ENCODE data around the gene PRKCA.
"Not testable (repeated sequence)": the region's sequence is repeated elsewhere in the genome, so short reads cannot be mapped to it uniquely, and the experiment has no call there.

Gene PRKCA

GRCh38 chr17:66447159-66447558 is 144.7 kb downstream of the PRKCA start:
- no peak for DNase-seq

GRCh38 chr17:66448026-66448639 is 145.7 kb downstream of the PRKCA start:
- no peak for DNase-seq

DNA sequence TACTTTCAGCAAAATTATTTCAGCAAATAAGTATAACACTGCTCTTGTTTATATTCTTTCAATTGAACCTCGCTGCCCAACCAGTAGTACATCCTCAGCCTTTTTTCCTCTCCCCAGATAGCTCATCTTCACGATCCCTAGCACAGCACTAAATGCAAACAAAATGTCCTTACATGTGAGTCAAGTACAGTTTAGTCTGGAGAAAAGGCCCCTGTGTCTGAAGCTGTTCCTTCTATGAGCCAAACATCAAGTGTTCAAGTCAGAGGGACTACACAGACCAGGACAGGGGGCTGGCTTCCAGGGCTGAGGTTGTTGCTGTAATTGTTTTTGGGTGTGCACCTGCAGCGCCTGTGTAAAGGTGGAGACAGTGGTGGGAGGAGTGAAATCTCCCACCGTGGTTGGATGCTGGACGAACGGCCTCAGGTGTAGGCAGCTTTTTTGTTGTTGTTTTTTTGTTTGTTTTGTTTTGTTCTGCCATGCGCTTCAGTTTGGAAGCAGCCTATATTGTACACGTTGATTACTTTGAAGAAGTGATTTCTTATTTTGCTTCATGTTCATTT is 147.1 kb downstream of the PRKCA start:
- DNase-seq, result no peak

DNA sequence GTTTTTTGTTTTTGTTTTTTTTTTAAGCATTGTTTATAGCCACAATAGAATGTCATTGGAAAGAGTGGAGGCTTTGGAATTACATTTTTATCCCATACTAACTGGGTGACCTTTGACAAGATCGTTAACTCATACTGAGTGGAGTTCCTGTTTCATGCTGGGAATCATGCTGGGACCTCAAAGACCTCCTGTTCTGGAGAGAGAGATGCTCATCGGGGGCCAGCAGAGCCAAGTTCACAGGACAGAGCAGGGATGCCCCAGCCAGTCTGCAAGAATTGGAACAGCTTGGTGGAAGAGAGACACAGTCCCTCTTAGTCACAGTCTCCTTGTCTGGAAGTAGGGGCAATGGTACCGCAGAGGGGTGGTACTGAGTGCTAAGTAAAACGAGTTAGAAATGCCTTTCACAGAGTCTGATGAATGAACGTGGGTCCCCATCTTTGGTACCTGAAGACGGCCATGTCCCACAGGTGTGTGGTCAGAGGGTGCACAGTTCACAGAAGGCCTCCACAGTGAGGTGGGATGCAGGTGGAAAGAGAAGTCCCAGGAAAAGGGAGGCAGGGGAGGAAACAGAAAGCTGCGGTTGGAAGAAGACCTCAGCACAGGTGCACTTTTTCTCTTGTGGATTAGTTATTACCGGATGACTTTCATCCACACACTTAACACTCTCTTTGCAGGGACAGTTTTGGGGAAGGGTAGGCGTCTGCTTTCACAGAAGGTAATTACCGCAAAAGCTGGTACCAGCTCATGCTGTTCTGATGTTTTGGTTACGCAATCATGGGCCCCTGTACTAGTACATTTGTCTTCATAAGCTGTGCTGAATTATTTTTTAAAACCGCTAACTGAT is 147.8 kb downstream of the PRKCA start:
- DNase-seq, result no peak

DNA sequence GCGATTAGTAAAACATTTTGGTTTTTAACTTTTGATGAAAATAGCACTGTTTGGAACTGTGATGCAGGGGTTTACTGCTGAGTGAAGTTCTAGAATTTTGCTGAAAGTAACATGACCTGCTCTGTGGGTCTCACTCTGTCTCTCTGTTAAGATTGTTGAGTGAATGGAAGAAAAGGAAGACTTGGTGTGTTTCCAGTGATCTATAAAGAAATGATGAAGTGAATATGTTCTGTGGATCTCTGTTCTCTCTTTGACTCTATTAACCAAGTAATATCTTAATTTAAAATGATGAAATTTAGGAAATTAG is 148.4 kb downstream of the PRKCA start:
- no peak for DNase-seq

DNA sequence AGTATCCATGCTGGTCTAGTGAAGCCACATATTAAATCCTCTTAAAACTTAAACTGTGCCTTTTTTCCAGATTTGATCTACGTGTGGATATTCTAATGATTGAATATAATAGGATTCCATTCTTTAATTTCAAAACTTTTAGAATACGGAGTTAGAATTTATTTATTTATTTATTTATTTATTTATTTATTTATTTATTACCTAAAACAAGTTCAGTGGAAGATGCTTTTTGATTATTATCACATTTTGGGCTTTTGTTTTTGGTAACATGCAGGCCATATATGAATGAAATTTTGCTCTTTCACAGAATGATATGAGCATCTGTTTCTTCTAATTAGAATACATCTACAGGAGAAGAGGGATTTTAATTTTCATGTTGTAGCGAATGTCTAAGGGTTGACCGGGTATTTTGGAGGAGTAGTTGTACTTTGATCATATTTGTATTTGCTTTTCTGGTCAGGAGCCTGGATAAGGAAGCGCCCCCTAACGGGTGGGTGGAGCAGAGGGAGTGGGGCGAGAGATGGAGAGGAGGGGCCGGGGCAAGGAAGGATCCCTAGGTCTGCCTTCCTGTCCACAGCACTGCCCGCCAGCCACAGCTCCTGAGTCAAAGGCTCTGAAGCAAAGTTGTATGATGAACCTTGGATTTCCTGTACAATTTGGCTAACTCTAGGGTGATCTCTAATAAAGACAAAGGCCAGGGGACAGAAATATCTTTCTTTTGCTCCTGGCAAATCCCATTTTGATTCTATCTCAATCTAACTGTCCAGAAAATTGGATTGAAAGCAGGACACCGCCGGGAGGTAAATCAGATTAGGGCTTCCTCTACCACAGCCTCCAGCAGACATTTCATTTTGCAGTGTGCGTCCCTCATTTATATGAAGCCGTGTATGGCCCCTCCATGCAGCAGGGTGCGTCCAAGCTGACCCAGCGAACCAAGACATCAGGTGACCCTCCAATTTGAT is 149.1 kb downstream of the PRKCA start:
- DNase-seq, result no peak

- no peak for DNase-seq
Observed at GRCh38 chr17:66455060-66455459, 152.6 kb downstream of the PRKCA start.

DNA sequence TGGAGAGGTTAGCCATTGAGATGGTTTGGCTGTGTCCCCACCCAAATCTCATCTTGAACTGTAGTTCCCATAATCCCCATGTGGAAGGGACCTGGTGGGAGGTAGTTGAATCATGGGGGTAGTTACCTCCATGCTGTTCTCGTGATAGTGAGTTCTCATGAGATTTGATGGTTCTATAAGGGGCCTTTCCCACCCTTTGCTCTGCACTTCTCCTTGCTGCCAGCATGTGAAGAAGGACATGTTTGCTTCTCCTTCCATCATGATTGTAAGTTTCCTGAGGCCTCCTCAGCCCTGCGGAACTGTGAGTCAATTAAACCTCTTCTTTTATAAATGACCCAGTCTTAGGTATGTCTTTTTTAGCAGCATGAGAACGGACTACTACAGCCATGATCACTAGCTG is 155.1 kb downstream of the PRKCA start:
- DNase-seq, result not testable (repeated sequence)

DNA sequence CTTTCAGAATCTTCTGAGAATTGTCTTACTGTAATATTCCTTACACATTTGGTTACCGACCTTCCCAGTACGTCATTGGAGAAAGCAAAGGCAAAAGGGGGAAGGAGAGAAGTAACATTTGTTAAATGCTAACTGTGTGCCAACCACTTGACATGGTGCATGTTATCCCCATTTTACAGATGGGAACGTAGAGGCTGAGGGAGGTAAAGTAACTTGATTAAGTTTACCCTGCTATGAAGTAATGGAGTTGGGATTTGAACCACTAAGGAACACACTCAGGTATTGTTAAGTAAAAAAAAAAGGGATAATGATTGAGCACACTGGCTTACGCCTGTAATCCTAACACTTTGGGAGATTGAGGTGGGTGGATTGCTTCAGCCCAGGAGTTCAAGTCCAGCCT is 156.4 kb downstream of the PRKCA start:
- no peak for DNase-seq

DNA sequence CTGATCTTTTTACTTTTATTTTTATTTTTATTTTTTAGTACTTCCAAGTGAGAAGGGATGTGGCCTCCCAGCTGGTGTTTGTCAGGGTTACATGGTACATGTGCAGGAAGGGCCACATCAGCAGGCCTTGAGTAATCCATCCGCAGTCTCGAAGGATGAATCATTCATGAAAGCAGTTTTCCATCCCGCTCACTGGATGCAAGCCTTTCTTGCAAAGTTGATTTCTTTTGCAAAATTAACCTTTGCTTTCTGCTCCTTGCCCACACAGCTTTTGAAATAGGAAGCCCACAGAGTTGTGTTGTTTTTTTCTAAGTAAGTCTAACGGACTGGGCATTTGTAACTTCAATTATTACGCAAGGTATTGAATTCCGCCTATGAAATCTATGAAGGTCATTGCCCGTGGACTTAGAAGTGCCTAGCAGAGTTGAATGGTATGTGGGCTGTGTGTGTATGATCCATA is 157.4 kb downstream of the PRKCA start:
- peak; percentile 8 for DNase-seq

DNA sequence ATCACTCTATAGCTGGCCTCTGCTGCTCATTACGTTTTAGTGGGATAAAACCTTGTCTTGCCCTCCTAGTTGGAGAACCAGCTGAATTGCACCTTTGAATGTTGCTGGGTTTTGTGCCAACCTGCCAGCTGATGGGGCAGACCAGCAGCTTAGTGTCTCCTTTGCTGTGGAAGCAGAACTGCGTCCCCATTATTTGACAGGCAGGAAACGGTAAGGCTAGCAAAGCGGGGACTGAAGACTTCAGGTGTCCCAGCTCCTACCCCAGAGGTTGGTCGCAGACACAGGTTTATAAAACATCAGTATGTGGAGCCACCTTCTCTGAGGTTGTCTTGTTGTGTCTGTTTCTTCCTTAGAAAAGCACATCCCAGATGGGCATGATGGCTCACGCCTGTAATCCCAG is 158.1 kb downstream of the PRKCA start:
- DNase-seq, result no peak

DNA sequence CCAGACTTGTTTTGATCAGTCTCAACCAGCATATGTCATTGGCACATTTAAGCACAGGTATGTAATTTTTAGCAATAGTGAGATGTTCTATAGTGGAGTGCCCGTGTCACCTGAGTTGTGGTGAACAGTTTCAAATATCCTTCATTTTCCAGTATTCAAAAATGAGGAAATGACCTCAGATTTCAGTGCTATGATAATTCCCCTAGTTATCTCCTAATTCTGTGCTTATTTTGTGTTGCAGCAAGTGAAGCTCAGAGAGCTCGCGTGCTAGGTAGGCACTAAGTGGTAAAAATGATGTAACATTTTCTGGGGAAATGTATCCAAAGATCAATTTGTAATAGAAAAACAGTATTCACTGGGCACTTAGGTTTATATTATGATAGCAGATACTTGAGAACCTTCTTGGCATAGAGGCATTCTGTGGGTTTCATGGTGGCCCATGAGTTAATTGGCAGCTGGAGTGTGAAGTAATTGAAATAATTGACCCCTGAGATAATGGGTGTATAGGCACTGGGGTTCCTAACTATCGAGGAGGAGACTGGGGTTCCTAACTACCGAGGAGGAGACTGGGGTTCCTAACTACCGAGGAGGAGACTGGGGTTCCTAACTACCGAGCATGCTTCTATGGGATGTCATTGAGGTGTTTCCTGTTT is 159.1 kb downstream of the PRKCA start:
- no peak for DNase-seq

DNA sequence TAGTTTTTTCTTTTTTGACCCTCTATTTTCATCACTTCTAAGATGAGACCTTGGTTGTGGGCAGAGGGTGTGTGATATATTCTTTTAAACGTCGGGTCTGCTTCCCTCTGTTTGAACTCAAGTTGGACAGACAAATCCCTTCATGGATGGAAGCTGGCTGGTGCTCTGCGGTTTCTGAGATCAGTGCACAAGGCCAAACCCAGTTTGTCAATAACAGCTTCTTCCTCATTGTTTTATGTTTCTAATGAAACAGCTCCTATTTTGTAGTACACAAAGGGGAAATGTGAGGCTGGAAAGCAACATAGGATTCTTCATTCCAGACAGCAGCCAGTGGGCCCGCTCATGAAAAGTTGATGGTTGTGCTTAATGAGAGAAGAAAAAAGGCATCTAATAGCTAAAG is 159.6 kb downstream of the PRKCA start:
- DNase-seq, result no peak

DNA sequence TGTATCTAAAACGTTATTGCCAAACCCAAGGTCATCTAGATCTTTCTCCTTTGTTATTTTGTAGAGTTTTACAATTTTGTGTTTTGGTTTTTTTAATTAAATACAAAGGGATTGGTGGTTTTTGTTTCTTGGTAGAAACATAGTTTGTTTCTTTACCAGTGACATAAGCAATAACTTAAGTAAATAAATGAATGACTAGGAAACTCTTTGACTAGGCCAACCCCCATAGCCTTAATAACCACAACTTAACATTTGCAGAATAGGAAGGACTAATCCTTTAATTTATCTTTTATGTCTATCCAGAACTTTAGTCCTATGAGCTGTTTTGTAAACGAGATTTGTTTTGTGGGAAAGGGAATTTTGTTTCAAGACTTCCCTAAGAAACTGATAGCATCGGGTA is 162.5 kb downstream of the PRKCA start:
- no peak for DNase-seq

DNA sequence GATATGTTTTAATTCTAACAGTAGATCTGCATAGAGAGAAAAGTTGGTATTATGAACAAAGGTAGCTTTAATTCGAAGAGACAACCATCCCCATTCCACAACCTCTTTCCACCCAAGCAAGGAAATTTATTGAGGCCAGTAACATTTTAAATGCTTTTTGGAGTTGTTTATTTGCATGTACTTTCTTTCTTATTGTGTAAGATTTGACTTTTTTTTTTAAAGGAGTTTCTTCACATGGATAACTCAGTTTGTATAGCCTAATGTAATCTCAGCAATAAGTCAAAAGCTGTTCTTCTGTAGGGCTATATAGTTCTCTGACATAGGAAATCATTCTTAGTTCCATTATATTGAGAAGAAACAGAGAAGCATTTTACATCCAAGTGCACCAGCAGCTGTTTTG is 163.3 kb downstream of the PRKCA start:
- no peak for DNase-seq

DNA sequence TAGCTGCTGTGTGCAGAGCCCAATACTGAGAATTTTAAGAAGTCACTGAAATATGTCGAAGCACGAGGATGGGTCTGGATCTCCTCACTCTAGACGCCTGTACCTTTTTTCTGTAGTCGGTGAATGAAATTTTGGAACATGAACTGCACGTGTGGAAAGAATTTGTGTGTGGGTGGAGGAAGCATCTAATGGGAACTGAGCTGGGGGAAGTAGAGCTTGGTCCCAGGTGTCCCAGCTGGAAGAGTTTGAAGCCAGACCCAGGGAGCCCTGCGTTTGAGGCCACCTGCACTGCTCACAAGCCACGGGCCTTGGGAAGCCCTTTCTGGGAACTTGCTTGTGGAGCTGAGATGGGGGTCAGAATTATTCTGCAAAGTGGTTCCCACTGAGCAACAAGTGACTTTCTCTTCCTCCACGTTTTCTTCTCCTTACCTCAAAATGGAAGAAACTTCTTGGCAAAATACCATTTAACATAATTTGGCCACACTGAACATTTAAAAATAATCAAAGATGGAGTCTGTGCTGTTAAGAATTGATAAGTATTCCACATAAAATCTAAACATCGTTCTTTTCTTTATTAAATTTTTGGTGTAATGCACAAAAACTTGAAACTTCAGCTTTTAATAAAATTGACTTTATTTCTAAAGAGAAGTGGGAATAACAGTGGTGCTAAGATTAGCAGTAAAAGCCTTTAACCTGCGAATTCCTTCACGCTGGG is 163.8 kb downstream of the PRKCA start:
- no peak for DNase-seq

DNA sequence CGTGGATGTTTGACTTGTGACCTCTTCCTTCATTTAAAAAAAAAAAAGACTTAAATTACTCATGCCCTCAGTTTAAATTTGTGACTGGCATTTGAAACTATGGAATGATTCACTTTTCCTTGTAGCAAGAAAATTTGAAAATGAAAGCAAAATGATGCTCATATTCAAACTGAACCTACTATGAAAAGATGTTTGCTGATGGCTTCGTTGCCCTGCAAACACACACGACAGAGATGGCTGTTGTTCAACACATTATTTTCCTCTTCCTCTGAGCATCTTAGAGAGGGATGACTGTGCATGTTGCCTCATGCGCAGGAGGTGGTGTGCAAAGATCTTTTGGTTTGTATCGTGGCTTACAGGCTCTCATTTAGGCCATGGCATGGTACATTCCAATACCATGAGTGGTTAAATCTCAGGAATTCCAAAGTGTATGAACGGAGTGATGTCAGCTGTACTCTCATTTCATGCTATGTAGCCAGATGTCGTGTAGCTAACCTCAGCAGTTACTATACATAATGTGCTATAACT is 164.5 kb downstream of the PRKCA start:
- DNase-seq, result peak; percentile 29

DNA sequence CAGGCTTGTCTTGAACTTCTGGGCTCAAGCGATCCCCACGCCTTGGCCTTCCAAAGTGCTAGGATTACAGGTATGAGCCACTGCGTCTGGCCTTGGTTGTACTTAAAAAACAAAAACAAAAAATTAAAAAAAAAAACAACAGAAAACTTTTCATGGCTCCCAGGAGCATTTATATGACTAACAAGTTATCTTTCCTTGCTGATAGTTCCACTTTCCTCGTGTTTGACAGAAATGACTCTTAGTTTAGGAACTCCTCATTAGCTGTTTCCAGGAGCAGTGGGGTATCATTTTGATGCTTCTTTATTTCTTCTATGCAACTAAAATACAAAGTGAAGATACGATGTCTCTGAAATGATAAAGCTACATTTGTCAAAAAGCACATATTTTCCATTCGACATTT is 165.4 kb downstream of the PRKCA start:
- DNase-seq, result no peak

GRCh38 chr17:66468241-66469087 is 166.1 kb downstream of the PRKCA start:
- peak; percentile 8 for DNase-seq

DNA sequence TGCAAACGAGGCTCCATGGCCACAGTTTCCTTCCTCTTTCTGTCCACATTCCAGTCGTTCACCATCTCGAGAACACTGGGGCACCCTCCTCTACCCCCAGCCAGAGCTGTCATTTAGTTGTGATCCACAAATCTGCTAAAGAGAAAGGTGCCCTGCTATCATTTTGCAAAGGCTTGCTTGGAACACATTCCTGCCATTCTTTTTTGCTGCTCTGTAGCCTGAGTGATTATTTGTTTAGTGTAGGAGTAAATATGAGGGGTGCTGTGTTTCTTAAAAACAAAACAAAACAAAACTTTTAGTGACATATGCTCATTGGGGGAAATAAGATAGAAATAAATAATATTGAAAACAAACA is 166.7 kb downstream of the PRKCA start:
- no peak for DNase-seq

- DNase-seq, result no peak
Observed at GRCh38 chr17:66469461-66469860, 167.0 kb downstream of the PRKCA start.

Data from CD4-positive, alpha-beta T cell treated with Interleukin-4 for 4 hours (primary cell).